ENCODE results near the gene ALDOB. TPM values are rescaled to one million over a fixed set of nuclear protein-coding genes. Genes with fewer than 3 reads are reported as not detected.

The ALDOB gene
- total and polyA plus RNA-seq, 2 donors (not counting 3 experiments of a cell fraction or from before 2014, with no cell fraction given): not detected

DNA sequence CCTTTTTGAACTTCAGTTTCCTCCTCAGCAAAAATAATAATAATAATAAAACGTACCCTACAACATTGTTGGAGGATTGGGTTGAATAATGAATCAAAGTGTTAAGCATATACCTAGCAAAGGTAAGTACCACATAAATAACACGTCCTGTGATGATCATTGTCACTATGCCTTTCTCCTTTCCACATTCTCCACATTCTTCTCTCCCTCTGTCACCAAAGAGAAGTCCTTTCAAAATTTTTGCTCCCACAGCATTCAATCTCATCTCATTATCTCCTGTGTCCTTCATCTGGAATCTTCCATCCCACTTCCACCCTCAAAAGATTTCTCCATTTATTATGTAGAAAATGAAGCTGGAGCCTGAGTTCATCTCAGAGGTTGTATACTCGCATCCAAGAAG is 7.2 kb upstream of the ALDOB start:
- dilution Hi-C loops (cut with MboI; ENCODE audit: extremely low pct_ligation_motif_present, low sequenced_read_pairs): no loop called here
- POLR2A ChIA-PET: no interaction called here
- Histone ChIP-seq H3K4me2 (ENCODE audit: insufficient read depth, low read length) (no peak overlapping the region), H3K36me3 (ENCODE audit: control insufficient read depth in 2 of 2, extremely low read depth in 1 of 2, insufficient read depth in 2 of 2, low read length in 2 of 2) (no peaks in the 10 kb centered on the region), H3K9ac (replicated peaks; ENCODE audit: extremely low read depth, insufficient read depth, low read length) (no peak overlapping the region), H2AFZ (ENCODE audit: low read depth, low read length) (no peak overlapping the region), H3K27ac (ENCODE audit: insufficient read depth, low read depth, low read length) (no peak overlapping the region), H3K27me3 (ENCODE audit: control insufficient read depth in 2 of 2, insufficient read depth in 2 of 2, low read length in 2 of 2) (peaks cover 3 to 6% of the 10 kb centered on the region in 2 experiments), H3K79me2 (ENCODE audit: control insufficient read depth, insufficient read depth, low read length) (no peaks in the 10 kb centered on the region), H3K9me3 (replicated peaks; ENCODE audit: control insufficient read depth, insufficient read depth, low read length) (no peaks in the 10 kb centered on the region), H3K4me1 (ENCODE audit: control insufficient read depth, extremely low read depth, insufficient read depth, low read length) (no peaks in the 10 kb centered on the region), H3K9me1 (replicated peaks; ENCODE audit: control insufficient read depth, extremely low read depth, insufficient read depth, low read length) (no peaks in the 10 kb centered on the region), H4K20me1 (replicated peaks; ENCODE audit: control insufficient read depth, extremely low read depth, insufficient read depth, low read length) (no peaks in the 10 kb centered on the region), H3K4me3 (replicated peaks in 1 of 3; ENCODE audit: insufficient read depth in 1 of 3, low read depth in 1 of 3, low read length in 3 of 3) (no peak overlapping the region)
- TF ChIP-seq GATA2 (IDR thresholded peaks at IDR 0.05; ENCODE audit: insufficient read depth, insufficient read length, low read depth, low read length): no peak
- TF ChIP-seq FOS (IDR thresholded peaks at IDR 0.05; ENCODE audit: borderline replicate concordance, insufficient read depth, low read length): no peak
- TF ChIP-seq, protein P1, sequence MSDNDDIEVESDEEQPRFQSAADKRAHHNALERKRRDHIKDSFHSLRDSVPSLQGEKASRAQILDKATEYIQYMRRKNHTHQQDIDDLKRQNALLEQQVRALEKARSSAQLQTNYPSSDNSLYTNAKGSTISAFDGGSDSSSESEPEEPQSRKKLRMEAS (IDR thresholded peaks at IDR 0.05; ENCODE audit: insufficient read depth, insufficient read length): no peak
- no peak for TF ChIP-seq MYC (IDR thresholded peaks at IDR 0.05; ENCODE audit: low read depth, low read length)
- TF ChIP-seq JUN (IDR thresholded peaks at IDR 0.05; ENCODE audit: borderline replicate concordance, insufficient read depth, insufficient read length, low read depth): no peak
- no peak for TF ChIP-seq POLR2A (IDR thresholded peaks at IDR 0.05; ENCODE audit: low read depth, low read length)
- TF ChIP-seq CTCF (IDR thresholded peaks at IDR 0.05; ENCODE audit: extremely low read depth in 1 of 2, insufficient read depth in 1 of 2, low read depth in 1 of 2, low read length in 2 of 2): no peak
- no peak for TF ChIP-seq EZH2 (IDR thresholded peaks at IDR 0.05; ENCODE audit: borderline replicate concordance, low read depth, low read length, severe bottlenecking)
- no peak for TF ChIP-seq POLR2AphosphoS5 (IDR thresholded peaks at IDR 0.05; ENCODE audit: insufficient read depth, low read depth, low read length)
- intact Hi-C loops (cut with micrococcal nuclease): no loop called here
- no peak for DNase-seq (ENCODE audit: low read depth, low spot score)
- FAIRE-seq: no peak
- CTCF ChIA-PET: no interaction called here
- BruUV-seq (replicated peaks): no TSS peak
